ENCODE measurements around the gene ICA1. TPM values are rescaled to one million over a fixed set of nuclear protein-coding genes. Genes with fewer than 3 reads are reported as not detected.

ICA1 gene
- total and polyA plus RNA-seq, 8 donors, result 19.1 to 458 (median 77.4) TPM

DNA sequence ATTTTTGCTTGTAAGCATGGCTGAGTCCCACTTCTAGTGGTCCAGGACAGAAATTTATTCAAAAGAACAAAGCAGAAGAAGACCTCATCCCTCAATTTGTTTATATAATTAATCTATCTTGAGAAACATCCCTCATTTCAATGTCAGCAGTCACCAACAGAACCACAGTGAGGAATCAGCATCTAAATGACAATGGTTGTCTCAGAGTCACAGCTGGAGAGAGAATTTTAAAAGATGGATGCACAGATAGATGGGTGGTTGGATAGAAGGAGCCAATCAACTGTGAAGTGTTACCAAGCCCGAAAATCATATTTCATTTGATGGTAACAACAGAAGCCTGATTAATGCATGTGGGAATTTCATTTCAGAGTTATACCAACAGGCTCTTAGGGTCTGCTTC is 55.0 kb downstream of the ICA1 start:
- H3K4me1 ChIP-seq, result peaks cover 0 to 23% (median 11%) of the 10 kb centered on the region in 4 donors
- no peaks in the 10 kb centered on the region for H3K27me3 ChIP-seq
- intact Hi-C loops (cut with DNase I; ENCODE audit: low total_unique reads), result no loop called here
- H3K36me3 ChIP-seq, result no peaks in the 10 kb centered on the region
- no peaks in the 10 kb centered on the region for H3K9me3 ChIP-seq
- H3K4me3 ChIP-seq, result no peak overlapping the region
- TF ChIP-seq POLR2A (IDR thresholded peaks at IDR 0.05), result no peak
- TF ChIP-seq, protein P1, sequence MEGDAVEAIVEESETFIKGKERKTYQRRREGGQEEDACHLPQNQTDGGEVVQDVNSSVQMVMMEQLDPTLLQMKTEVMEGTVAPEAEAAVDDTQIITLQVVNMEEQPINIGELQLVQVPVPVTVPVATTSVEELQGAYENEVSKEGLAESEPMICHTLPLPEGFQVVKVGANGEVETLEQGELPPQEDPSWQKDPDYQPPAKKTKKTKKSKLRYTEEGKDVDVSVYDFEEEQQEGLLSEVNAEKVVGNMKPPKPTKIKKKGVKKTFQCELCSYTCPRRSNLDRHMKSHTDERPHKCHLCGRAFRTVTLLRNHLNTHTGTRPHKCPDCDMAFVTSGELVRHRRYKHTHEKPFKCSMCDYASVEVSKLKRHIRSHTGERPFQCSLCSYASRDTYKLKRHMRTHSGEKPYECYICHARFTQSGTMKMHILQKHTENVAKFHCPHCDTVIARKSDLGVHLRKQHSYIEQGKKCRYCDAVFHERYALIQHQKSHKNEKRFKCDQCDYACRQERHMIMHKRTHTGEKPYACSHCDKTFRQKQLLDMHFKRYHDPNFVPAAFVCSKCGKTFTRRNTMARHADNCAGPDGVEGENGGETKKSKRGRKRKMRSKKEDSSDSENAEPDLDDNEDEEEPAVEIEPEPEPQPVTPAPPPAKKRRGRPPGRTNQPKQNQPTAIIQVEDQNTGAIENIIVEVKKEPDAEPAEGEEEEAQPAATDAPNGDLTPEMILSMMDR (IDR thresholded peaks at IDR 0.05), result no peak
- no peak for TF ChIP-seq POLR2AphosphoS5 (IDR thresholded peaks at IDR 0.05)
- WGBS, 5 donors, result 94 to 100% (median 95%) methylated on average over 1 of the region's 1 CpG
- DNase-seq, result no peak
- no peak overlapping the region for H3K27ac ChIP-seq

DNA sequence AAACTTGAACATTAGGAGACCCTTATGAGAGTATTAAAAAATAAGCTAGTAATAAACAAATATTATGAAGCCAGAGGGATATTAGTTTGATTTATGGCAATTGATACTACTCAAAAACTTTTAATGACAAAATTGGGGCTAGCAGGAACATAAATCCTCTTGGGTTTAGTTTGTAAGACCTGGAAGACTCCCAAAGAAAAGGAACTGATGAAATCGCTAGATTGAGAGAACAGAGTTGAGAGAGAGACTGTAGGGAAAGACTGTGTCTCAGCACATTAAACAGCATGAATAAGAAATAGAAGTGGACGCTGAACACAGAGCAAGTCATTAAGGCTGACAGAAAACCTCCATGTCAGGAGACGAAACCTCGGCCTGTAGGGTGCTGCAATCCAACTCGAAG is 56.4 kb downstream of the ICA1 start:
- TF ChIP-seq POLR2AphosphoS5 (IDR thresholded peaks at IDR 0.05), result no peak
- TF ChIP-seq, protein P1 (IDR thresholded peaks at IDR 0.05), result no peak
- TF ChIP-seq POLR2A (IDR thresholded peaks at IDR 0.05), result no peak
- no peak for TF ChIP-seq EP300 (IDR thresholded peaks at IDR 0.05)
- WGBS, 5 donors, result 66 to 93% (median 86%) methylated on average over 5 of the region's 5 CpGs
- DNase-seq, result no peak
- H3K4me3 ChIP-seq, result no peak overlapping the region
- peaks cover 0 to 25% (median 13%) of the 10 kb centered on the region in 4 donors for H3K4me1 ChIP-seq
- peak overlapping the region in 2 of 5 donors; percentile 62 to 72 for H3K27ac ChIP-seq
- intact Hi-C loops (cut with DNase I; ENCODE audit: low total_unique reads), result no loop called here
- H3K27me3 ChIP-seq, result no peaks in the 10 kb centered on the region
- H3K36me3 ChIP-seq, result no peaks in the 10 kb centered on the region
- no peaks in the 10 kb centered on the region for H3K9me3 ChIP-seq

DNA sequence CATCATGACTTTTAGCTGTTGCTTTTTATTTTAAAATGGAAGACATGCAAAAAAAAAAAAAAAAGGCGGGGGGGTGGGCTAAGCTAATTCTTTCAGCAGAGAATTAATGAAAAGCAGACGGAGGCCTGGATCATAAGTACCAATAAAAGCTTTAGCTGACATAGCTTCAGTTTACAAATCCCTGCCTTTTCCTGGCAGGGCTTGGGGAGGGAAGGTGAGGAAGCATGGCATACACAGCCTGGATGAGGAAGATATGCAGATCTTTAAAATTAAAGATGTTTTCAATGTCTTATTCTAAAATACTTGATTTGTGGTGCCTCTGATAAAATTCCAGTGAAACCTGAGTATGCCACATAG is 57.0 kb downstream of the ICA1 start:
- no peaks in the 10 kb centered on the region for H3K27me3 ChIP-seq
- no peaks in the 10 kb centered on the region for H3K9me3 ChIP-seq
- H3K27ac ChIP-seq, result peak overlapping the region in 1 of 5 donors; percentile 72
- no peaks in the 10 kb centered on the region for H3K36me3 ChIP-seq
- peaks cover 0 to 27% (median 13%) of the 10 kb centered on the region in 4 donors for H3K4me1 ChIP-seq
- no peak for DNase-seq
- TF ChIP-seq POLR2A (IDR thresholded peaks at IDR 0.05) (no peak), EP300 (IDR thresholded peaks at IDR 0.05) (no peak)
- TF ChIP-seq, protein P1 (IDR thresholded peaks at IDR 0.05), result no peak
- intact Hi-C loops (cut with DNase I; ENCODE audit: low total_unique reads), result no loop called here
- H3K4me3 ChIP-seq, result no peak overlapping the region
- 89 to 100% (median 95%) methylated on average over 2 of the region's 2 CpGs for WGBS, 5 donors

DNA sequence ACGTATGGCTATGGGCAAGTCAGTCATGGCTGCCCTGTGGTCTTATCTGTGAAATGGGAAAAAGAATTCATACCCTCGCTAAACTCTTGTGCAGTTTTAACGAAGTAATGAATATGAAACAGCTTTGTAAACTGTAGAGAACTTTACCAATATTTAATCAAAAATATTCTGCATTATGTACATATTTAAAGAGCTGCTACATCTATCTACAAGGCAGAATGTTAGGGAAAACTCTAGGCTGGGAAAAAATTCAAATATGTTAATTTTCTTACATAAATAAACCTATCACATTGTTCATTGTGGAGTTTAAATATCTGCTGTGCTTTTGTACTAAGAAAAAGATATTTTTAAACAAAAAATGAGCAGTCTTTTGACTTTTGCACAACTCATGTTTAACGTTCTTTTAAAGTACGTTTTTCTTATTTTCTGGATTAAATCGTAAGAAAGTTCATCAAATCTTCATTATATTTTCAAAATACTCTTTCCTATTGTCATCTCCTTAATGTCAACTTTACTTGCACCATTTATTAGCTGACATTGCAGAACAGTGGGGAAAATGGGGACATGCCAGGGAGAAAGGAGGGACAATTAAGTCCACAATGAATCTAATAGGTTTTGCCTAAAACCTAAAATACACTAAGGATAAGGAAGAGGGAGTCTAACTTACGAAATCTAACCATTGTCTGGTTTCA is 57.5 kb downstream of the ICA1 start:
- intact Hi-C loops (cut with DNase I; ENCODE audit: low total_unique reads), result no loop called here
- DNase-seq, result no peak
- H3K4me1 ChIP-seq, result peaks cover 0 to 27% (median 13%) of the 10 kb centered on the region in 4 donors
- TF ChIP-seq POLR2AphosphoS5 (IDR thresholded peaks at IDR 0.05), result no peak
- no peak for TF ChIP-seq POLR2A (IDR thresholded peaks at IDR 0.05)
- no peak for TF ChIP-seq EP300 (IDR thresholded peaks at IDR 0.05)
- TF ChIP-seq, protein P1 (IDR thresholded peaks at IDR 0.05), result no peak
- no peaks in the 10 kb centered on the region for H3K36me3 ChIP-seq
- WGBS, 5 donors, result 91 to 96% (median 95%) methylated on average over 7 of the region's 7 CpGs
- no peaks in the 10 kb centered on the region for H3K27me3 ChIP-seq
- H3K4me3 ChIP-seq, result no peak overlapping the region
- no peaks in the 10 kb centered on the region for H3K9me3 ChIP-seq
- H3K27ac ChIP-seq, result peak overlapping the region in 1 of 5 donors; percentile 72

Data from stomach (tissue), 9 donors.